Limb (tissue), 2 donors: ENCODE measurements around the gene ACOT4.
"Not testable (repeated sequence)": the region's sequence is repeated elsewhere in the genome, so short reads cannot be mapped to it uniquely, and the experiment has no call there.

Source experiments
- DNase-seq, 2 donors: peaks; one replicate each; pipeline ENCODE4 v3.0.0-alpha.2; 2016; ENCODE audit errors: extremely low spot score in 2 of 2

ACOT4 gene

GRCh38 chr14:73633116-73634010 lies 41.7 kb downstream of the ACOT4 start:
- DNase-seq = peak; percentile 73 to 76

GRCh38 chr14:73634011-73634833 lies 42.5 kb downstream of the ACOT4 start:
- DNase-seq = peak in 1 of 2 donors; percentile 65

- DNase-seq = not testable (repeated sequence)
These were observed 44.7 kb downstream of the ACOT4 start for GRCh38 chr14:73636355-73636754.

- no peak for DNase-seq
These were observed 46.2 kb downstream of the ACOT4 start for GRCh38 chr14:73637830-73638229.

GRCh38 chr14:73640796-73641365 lies 49.2 kb downstream of the ACOT4 start:
- no peak for DNase-seq

GRCh38 chr14:73644531-73645247 lies 53.0 kb downstream of the ACOT4 start, which contains the start of gene DNAL1:
Gene DNAL1, plus strand, starts transcription at chr14:73644986. Its CDS starts 54 bp downstream, at chr14:73645040.
- peak; percentile 95 for DNase-seq

- DNase-seq = no peak
These were observed 53.6 kb downstream of the ACOT4 start for GRCh38 chr14:73645248-73645610.
